HepG2 (cell line): Measurements from ENCODE around the gene HS3ST5. TPM values are rescaled to one million over a fixed set of nuclear protein-coding genes. Genes with fewer than 3 reads are reported as not detected.
"Not testable (repeated sequence)": the region's sequence is repeated elsewhere in the genome, so short reads cannot be mapped to it uniquely, and the experiment has no call there.

Source experiments
- ATAC-seq: fragments of 200-7000 bp; cut with Tn5 transposase; 3 replicates; pipeline ENCODE4 v1.9.1; 2020; ENCODE audit warnings: mild to moderate bottlenecking, moderate library complexity
- BruUV-seq: library from RNA; stranded (reverse); fragments of 400-500 nt; replicated peaks from 2 replicates; lab custom pipeline; 2021; lab: Mats Ljungman, UMichigan
- CTCF ChIA-PET: fragments of 300-600 bp; formaldehyde crosslinking; extraction: SDS; loops from one replicate; lab custom pipeline; 2021; ENCODE audit warnings: low total read pairs, inconsistent platforms, low intra/inter-chr PET ratio; lab: Yijun Ruan, JAX
- POLR2A ChIA-PET: fragments of 350-600 bp; sonication (Branson Sonifier 250); formaldehyde crosslinking; loops from one replicate; lab custom pipeline; 2020; ENCODE audit warnings: antibody characterized with exemption, inconsistent platforms; lab: Yijun Ruan, JAX
- DNase-seq: peaks from one replicate; pipeline ENCODE4 v3.0.0-alpha.2; 2015; ENCODE audit warnings: low spot score
- FAIRE-seq: peaks from 3 replicates; lab custom pipeline; 2011; peaks lifted over from hg19 to GRCh38; lab: Jason Lieb, UNC
- H2AFZ ChIP-seq: one replicate; pipeline ENCODE4 v1.6.1; 2011; ENCODE audit warnings: low read length, inconsistent platforms
- H3K27ac ChIP-seq: fragments of 300-600 bp; 3 replicates; pipeline ENCODE4 v1.8.0; 2011; ENCODE audit warnings: mixed run types, mild to moderate bottlenecking, mixed read lengths, low read length, inconsistent platforms; ENCODE audit not compliant: insufficient read depth; ENCODE audit errors: extremely low read length
- H3K27me3 ChIP-seq, 2 experiments: fragments of 200-600 bp in 1 of 2; 2 replicates in 1 of 2; 3 replicates in 1 of 2; pipeline versions ENCODE4 v1.6.0 to v1.8.0; 2011; ENCODE audit warnings: low read length in 2 of 2, mild to moderate bottlenecking in 2 of 2, moderate library complexity in 2 of 2, inconsistent platforms in 1 of 2; ENCODE audit not compliant: insufficient read depth in 2 of 2, control insufficient read depth in 1 of 2
- H3K36me3 ChIP-seq, 2 experiments: fragments of 200-600 bp in 1 of 2; replicated peaks in 1 of 2; 2 replicates in 1 of 2; 3 replicates in 1 of 2; pipeline versions ENCODE4 v1.5.1 to v1.8.0; 2011; ENCODE audit warnings: low read length in 2 of 2, inconsistent platforms in 1 of 2; ENCODE audit not compliant: insufficient read depth in 2 of 2, control insufficient read depth in 1 of 2
- H3K4me1 ChIP-seq: 2 replicates; pipeline ENCODE4 v1.5.1; 2012; ENCODE audit warnings: low read length, inconsistent platforms; ENCODE audit not compliant: insufficient read depth
- H3K4me2 ChIP-seq: 2 replicates; pipeline ENCODE4 v1.6.0; 2011; ENCODE audit warnings: low read depth, low read length, inconsistent platforms
- H3K4me3 ChIP-seq, 3 experiments: fragments of 200-600 bp in 1 of 3; sonication (generic), shearing (Covaris generic) in 1 of 3; replicated peaks in 1 of 3; 2 replicates each; pipeline ENCODE4 v1.5.1; 2011 to 2016; ENCODE audit warnings: low read length in 3 of 3, inconsistent platforms in 2 of 3, low read depth in 2 of 3, mild to moderate bottlenecking in 2 of 3, control low read depth in 1 of 3, mixed read lengths in 1 of 3; ENCODE audit not compliant: insufficient read depth in 1 of 3
- H3K79me2 ChIP-seq: one replicate; pipeline ENCODE4 v1.6.1; 2011; ENCODE audit warnings: low read length, inconsistent platforms; ENCODE audit not compliant: insufficient read depth
- H3K9ac ChIP-seq: 2 replicates; pipeline ENCODE4 v1.6.0; 2011; ENCODE audit warnings: mild to moderate bottlenecking, low read depth, low read length, inconsistent platforms; ENCODE audit not compliant: insufficient read depth
- H3K9me3 ChIP-seq: 2 replicates; pipeline ENCODE4 v1.5.1; 2012; ENCODE audit warnings: mild to moderate bottlenecking, low read length
- H4K20me1 ChIP-seq: 2 replicates; pipeline ENCODE4 v1.6.0; 2011; ENCODE audit warnings: inconsistent platforms, mild to moderate bottlenecking, low read length, moderate library complexity; ENCODE audit not compliant: insufficient read depth
- HIVEP1 ChIP-seq: sonication (generic); formaldehyde crosslinking; IDR thresholded peaks from 2 replicates; pipeline ENCODE4 v1.4.0; 2020; ENCODE audit warnings: mild to moderate bottlenecking, missing genetic modification reagents
- JUNB ChIP-seq: sonication (generic); formaldehyde crosslinking; IDR thresholded peaks from 2 replicates; pipeline ENCODE4 v1.8.0; 2022; ENCODE audit warnings: missing genetic modification reagents, mild to moderate bottlenecking, borderline replicate concordance
- MEIS2 ChIP-seq: sonication (generic); formaldehyde crosslinking; IDR thresholded peaks from 2 replicates; pipeline ENCODE4 v1.9.0; 2021; ENCODE audit warnings: mild to moderate bottlenecking, missing genetic modification reagents
- SP1 ChIP-seq, 2 experiments: fragments of 450-650 bp in 1 of 2; sonication (generic) in 1 of 2; formaldehyde crosslinking in 1 of 2; IDR thresholded peaks; 2 replicates each; pipeline versions ENCODE4 v1.4.0 to v1.6.1; 2016 to 2020; ENCODE audit warnings: missing genetic modification reagents in 1 of 2
- SRSF4 ChIP-seq: fragments of 200-400 bp; formaldehyde crosslinking; IDR thresholded peaks from one replicate; pipeline ENCODE4 v1.6.1; 2018; ENCODE audit warnings: mild to moderate bottlenecking, low read depth, low read length, moderate library complexity; ENCODE audit not compliant: poor library complexity, severe bottlenecking
- ZNF260 ChIP-seq: sonication (generic); formaldehyde crosslinking; IDR thresholded peaks from 2 replicates; pipeline ENCODE4 v1.4.0; 2020; ENCODE audit warnings: missing genetic modification reagents, low read depth, mild to moderate bottlenecking, borderline replicate concordance
- ZNF580 ChIP-seq: IDR thresholded peaks from 2 replicates; pipeline ENCODE4 v1.6.1; 2016; ENCODE audit warnings: low read depth, borderline replicate concordance
- WGBS: methylation state at CpG from one replicate; pipeline ENCODE4 v1.1.6; 2017; ENCODE audit warnings: low lambda C conversion rate; 5-methylcytosine and 5-hydroxymethylcytosine counted together
- in situ Hi-C: cut with HindIII; loops from 2 replicates; pipeline ENCODE4 v1.10.0; 2017; ENCODE audit warnings: low pct_unique_long_range_greater_than_20kb; ENCODE audit not compliant: extremely low pct_ligation_motif_present
- intact Hi-C: fragments of 100-400 bp; cut with micrococcal nuclease; formaldehyde crosslinking; loops from one replicate; pipeline ENCODE4 v1.10.0; 2022; ENCODE audit not compliant: unreplicated experiment
- polyA plus RNA-seq, 8 experiments: library from polyadenylated mRNA; depleted of rRNA in 3 of 8; stranded (reverse) in 7 of 8; unstranded in 1 of 8; fragments of >200 nt; fragmentation: Illumina TruSeq in 4 of 8; extraction: Trizol in 4 of 8; gene quantifications; 2 replicates each; pipeline versions ENCODE4 v1.2.1 to v1.2.3, GENCODE V29; 2011 to 2016; ENCODE audit warnings: low read depth in 4 of 8, missing spikeins in 1 of 8, mixed read lengths in 1 of 8; ENCODE audit not compliant: insufficient read depth in 1 of 8
- total RNA-seq, 5 experiments: library from RNA; depleted of rRNA; stranded (reverse); fragments of >200 nt; fragmentation: Illumina TruSeq; extraction: Trizol; gene quantifications; 2 replicates each; pipeline ENCODE4 v1.2.3, GENCODE V29; 2016; ENCODE audit warnings: low read depth in 1 of 5
- TF ChIP-seq, protein P1 (sequence below): sonication (generic); formaldehyde crosslinking; IDR thresholded peaks from 2 replicates; pipeline ENCODE4 v1.4.0; 2020; ENCODE audit warnings: mild to moderate bottlenecking, missing genetic modification reagents, borderline replicate concordance

Gene HS3ST5
- total and polyA plus RNA-seq, 2 of the 13 experiments (the other 11 are each of a cell fraction or from before 2014, with no cell fraction given): 1.1 to 1.6 TPM

- H3K4me2 ChIP-seq, POLR2A ChIA-PET, FAIRE-seq, H3K4me3 ChIP-seq, H4K20me1 ChIP-seq, H3K36me3 ChIP-seq, H3K9me3 ChIP-seq, CTCF ChIA-PET, H3K27me3 ChIP-seq, H3K4me1 ChIP-seq, in situ Hi-C loops, H3K9ac ChIP-seq, ATAC-seq, DNase-seq, BruUV-seq, H2AFZ ChIP-seq, H3K27ac ChIP-seq, intact Hi-C loops, H3K79me2 ChIP-seq: not testable (repeated sequence)
- 97% methylated on average over 10 of the region's 10 CpGs for WGBS
These were observed 124.8 kb downstream of the HS3ST5 start for GRCh38 chr6:114217996-114218395.

DNA sequence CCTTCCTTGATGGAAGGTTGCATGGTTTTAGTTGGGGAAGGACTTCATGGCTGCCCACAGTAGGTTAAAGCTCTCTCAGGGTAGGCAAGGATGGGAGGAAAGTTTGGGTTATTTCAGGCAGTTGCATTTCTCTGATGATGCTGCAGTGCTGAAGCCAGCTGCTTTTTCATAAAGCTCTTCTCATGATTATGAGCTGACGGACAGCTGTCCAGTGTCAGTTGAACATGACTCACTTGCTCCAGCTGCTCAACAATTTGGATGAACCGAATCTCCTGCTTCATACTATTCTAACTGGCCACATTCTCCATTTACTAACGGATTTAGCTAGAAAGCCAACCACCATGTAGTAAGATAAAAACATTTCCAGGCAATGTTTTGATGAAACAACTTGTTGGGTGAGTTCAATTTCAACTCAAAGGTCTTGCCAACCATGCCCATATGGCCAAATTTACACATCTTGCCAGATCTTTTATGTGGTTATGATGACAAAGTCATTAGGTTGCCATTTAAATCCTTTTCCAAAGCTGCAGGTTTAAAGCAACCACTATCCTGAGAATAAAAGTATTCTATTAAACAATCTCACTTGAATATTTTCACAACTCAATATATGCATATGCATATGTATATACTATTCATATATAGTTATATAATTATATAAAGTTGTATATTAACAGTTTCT, 125.9 kb downstream of the HS3ST5 start:
- Histone ChIP-seq H3K4me2 (no peak overlapping the region), H3K79me2 (no peaks in the 10 kb centered on the region), H3K4me1 (no peaks in the 10 kb centered on the region), H3K4me3 (no peak overlapping the region), H3K27ac (no peak overlapping the region), H3K36me3 (peaks cover 0 to 1% of the 10 kb centered on the region in 2 experiments; a peak in 2 of 5 replicates), H4K20me1 (no peaks in the 10 kb centered on the region), H3K27me3 (no peaks in the 10 kb centered on the region), H2AFZ (no peak overlapping the region), H3K9ac (no peak overlapping the region), H3K9me3 (no peaks in the 10 kb centered on the region)
- TF ChIP-seq HIVEP1 (CRISPR knock-in tag) (no peak), MEIS2 (CRISPR knock-in tag) (no peak), JUNB (CRISPR knock-in tag) (no peak), SRSF4 (no peak), SP1 (IDR thresholded peaks at IDR 0.05) (no peak), SP1 (CRISPR knock-in tag; IDR thresholded peaks at IDR 0.05) (no peak), ZNF260 (CRISPR knock-in tag) (no peak), ZNF580 (CRISPR knock-in tag) (no peak)
- TF ChIP-seq, protein P1, sequence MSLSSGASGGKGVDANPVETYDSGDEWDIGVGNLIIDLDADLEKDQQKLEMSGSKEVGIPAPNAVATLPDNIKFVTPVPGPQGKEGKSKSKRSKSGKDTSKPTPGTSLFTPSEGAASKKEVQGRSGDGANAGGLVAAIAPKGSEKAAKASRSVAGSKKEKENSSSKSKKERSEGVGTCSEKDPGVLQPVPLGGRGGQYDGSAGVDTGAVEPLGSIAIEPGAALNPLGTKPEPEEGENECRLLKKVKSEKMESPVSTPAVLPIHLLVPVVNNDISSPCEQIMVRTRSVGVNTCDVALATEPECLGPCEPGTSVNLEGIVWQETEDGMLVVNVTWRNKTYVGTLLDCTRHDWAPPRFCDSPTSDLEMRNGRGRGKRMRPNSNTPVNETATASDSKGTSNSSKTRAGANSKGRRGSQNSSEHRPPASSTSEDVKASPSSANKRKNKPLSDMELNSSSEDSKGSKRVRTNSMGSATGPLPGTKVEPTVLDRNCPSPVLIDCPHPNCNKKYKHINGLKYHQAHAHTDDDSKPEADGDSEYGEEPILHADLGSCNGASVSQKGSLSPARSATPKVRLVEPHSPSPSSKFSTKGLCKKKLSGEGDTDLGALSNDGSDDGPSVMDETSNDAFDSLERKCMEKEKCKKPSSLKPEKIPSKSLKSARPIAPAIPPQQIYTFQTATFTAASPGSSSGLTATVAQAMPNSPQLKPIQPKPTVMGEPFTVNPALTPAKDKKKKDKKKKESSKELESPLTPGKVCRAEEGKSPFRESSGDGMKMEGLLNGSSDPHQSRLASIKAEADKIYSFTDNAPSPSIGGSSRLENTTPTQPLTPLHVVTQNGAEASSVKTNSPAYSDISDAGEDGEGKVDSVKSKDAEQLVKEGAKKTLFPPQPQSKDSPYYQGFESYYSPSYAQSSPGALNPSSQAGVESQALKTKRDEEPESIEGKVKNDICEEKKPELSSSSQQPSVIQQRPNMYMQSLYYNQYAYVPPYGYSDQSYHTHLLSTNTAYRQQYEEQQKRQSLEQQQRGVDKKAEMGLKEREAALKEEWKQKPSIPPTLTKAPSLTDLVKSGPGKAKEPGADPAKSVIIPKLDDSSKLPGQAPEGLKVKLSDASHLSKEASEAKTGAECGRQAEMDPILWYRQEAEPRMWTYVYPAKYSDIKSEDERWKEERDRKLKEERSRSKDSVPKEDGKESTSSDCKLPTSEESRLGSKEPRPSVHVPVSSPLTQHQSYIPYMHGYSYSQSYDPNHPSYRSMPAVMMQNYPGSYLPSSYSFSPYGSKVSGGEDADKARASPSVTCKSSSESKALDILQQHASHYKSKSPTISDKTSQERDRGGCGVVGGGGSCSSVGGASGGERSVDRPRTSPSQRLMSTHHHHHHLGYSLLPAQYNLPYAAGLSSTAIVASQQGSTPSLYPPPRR (CRISPR knock-in tag): no peak
- in situ Hi-C loops: no loop called here
- ChIA-PET POLR2A (no interaction called here), CTCF (no interaction called here)
- intact Hi-C loops: no loop called here
- DNase-seq (no peak), ATAC-seq (no peak), FAIRE-seq (no peak)
- BruUV-seq: no TSS peak
- 82% methylated on average over 3 of the region's 3 CpGs for WGBS
